22Rv1 (cell line): ENCODE data around the gene RIIAD1.

Experiments used
- CTCF ChIP-seq: fragments of 450-650 bp; IDR thresholded peaks from 2 replicates; pipeline ENCODE4 v1.5.1; 2017; ENCODE audit warnings: mild to moderate bottlenecking
- ZFX ChIP-seq: fragments of 450-650 bp; IDR thresholded peaks from 2 replicates; pipeline ENCODE4 v1.6.1; 2017; ENCODE audit warnings: antibody characterized with exemption, borderline replicate concordance

GRCh38 chr1:151705753-151706463 lies 15.4 kb upstream of the RIIAD1 start:
- no peak for TF ChIP-seq CTCF
- no peak for TF ChIP-seq ZFX
